GM19193 (cell line): ENCODE results near the gene GCFC2.

Experiments
- POLR2A ChIP-seq: IDR thresholded peaks from 4 replicates; pipeline ENCODE4 v1.6.1; 2011; ENCODE audit not compliant: insufficient read depth, insufficient read length; ENCODE audit errors: extremely low read depth

Gene GCFC2

DNA sequence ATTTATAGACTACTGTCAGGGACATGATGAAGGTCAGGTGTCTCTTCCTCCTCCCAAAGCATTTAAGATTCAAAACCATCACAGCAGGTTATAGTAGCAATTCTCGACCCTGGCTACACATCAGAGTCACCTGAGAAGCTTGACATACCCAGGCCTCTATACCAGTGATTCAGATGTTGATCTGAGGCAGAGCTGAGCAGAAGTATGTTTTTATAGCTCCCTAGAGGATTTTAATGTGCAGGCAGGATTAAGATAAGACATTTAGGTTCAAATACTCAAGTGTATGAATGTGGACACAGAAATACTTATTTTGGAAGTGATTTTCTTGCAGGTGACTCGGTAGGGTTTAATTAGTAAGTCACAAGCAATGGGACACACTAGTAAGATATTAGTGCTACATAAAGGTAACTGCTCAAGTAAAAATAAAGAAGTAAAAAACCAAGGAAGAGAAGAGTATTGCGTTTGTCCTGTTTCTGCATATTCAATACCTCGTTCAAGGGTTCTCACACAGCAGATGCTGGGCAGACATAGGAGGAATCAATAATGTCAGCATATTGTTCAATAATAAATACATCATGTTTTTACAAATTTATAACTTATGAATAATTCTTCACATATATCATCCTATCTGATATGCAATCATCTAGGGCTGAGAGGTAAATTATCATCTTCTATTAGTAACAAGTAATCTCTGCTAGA lies 7.0 kb downstream of the GCFC2 start:
- TF ChIP-seq POLR2A = no peak

DNA sequence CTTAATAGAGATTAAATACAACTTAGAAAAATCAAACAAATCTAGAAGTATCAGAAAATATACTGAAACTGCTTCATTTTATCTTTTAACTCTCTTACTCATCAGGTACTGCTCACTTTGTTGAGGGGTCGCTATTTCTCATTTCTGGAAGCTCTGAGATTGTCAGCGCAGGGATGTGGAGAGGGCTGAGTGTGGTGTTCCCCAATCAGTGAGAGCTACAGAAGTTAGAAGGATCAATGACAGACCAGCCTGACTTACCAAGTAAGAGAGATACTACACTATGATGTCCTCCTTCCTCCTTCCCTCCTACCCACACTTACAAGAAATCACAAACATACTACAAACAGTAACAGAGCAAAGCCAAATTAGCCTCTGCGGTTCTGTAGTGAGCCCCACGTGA lies 8.1 kb downstream of the GCFC2 start:
- TF ChIP-seq POLR2A = no peak

DNA sequence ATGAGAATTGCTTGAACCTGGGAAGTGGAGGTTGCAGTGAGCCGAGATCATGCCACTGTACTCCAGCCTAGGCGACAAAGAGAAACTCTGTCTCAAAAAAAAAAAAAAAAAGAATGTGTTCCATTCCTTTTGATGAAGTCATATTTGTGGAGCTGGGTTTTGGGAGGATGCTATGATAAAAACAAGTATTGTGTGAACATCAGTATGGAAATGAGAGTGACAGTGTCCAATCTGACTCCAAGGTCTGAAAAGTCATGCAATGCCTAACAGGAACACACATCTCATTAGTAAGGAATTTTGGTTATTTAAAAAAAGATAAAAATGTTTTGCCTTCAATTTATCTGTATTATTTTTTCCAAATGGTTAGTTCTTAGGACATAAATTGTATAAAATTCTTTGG lies 11.8 kb downstream of the GCFC2 start:
- TF ChIP-seq POLR2A = no peak

DNA sequence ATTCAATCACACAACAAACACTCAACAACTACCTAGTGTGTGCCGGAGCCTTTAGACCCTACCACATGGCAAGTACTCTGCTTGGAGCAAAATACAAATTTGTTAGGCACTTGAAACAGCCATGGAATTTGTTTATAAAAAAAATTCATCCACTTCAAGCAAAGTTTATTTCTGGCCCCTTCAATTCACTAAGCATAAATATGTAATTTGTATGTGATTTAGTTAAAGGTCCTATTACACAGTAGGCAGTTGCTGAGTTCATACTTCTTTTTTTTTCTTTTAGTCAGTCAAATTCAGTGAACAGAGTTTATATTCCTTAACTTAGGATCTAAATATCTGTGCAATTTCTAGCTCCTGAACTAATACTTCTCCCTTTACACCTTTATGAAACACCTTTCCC lies 22.5 kb downstream of the GCFC2 start:
- TF ChIP-seq POLR2A = no peak

DNA sequence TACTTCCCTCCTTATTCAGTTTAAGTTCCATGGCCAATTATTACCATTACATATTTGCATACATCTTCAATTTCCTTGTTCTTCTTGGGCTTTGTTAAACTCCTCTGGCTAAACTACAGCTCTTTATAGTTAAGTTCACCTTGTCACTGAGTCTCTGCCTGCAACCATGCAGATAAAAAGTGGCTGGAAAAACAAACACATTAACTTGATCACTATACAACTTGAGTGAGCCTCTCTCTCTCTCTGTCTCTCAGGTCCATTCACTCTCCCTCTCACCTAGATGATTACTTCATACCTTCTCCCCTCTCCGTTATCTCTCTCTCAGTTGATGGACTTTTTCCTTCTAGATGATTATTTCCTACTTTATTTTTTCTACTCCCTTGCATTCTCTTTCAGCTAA lies 30.3 kb downstream of the GCFC2 start:
- no peak for TF ChIP-seq POLR2A

DNA sequence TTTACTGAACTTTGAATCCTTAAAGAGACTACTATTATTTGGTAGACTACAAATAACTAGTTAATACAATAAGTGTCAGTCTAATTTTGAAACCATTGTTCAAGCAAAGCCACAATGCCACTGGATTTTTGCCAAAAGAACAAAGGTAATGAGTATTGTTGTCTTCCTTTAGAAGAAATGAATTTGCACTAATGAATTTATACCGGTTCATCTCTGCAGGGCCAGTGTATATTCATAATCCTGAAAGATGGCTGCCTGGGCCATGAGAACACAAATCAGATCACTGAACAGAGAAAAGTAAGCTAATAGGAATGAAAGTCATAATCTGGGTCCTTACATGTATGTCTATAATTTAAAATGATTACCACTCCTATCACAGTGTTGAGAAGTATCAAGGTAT lies 31.2 kb downstream of the GCFC2 start:
- TF ChIP-seq POLR2A = no peak

DNA sequence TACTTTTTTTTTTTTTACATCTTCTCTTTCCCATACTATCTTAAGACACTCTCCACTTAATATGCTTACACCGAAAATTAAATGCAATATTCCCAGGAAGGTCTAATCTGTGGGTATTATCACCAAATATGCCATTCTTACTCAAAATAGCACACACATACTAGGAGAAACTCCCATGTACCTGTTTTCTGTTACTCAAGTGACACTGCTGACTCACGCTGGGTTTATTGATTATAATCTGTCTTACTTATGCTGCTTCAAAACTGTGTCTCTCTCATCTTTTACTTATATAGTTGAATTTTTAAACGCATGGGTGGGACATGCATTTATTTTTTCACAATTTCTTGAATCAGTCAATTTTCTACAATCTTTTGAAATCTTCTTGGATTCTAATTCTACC lies 34.3 kb downstream of the GCFC2 start:
- TF ChIP-seq POLR2A = no peak

DNA sequence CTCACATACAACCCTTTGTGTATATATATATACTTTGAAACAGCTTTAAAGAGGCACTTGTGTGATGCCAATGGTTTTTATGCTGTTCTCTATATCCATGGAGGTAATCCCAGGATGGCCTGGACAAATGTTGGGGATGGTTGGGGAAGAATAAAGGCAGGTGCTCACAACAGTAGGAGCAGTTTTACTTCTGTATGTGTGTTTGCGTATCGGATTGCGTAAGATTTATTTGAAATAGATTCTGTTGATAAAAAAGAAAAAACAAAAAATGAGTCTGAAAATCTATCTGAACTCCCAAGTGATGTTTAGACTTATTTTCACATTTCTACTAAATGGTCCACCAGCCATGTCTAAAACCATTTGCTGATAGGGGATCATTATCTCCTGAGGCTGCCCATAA lies 34.8 kb downstream of the GCFC2 start:
- TF ChIP-seq POLR2A = no peak

DNA sequence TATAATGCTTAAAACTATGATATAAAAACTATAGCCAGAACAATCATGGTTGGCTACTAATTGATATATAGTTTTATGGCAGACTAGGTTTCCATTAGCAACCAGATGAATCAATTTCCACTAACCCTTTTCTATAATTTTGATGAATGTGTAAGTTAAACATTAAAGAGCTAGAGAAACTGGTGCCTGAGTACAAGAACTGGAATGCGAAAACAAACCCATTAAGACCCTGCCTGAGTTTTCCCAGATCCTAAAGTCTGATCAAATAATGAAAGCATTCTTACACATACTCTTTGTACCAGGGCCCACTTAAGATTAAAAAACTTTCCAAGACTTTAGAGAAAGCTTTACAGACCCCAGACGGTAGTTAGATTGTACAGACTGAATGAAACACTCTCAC lies 42.8 kb downstream of the GCFC2 start:
- no peak for TF ChIP-seq POLR2A

DNA sequence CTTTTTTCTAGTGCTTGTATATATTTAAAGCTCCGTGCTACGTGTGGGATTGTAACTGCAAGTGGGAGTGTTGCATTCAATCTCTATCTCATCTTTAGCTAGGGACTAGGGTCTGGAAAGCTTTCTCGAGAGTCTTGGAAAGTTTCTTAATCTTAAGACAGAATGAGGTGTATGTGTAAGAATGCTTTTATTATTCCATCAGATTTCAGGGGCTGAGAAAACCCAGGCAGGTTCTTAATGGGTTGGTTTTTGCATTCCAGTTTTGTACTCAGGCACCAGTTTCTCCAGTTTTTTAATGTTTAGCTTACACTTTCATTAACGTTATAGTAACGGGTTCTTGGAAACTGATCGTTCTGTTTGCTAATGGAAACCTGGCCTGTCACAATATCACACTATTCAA lies 43.8 kb downstream of the GCFC2 start:
- no peak for TF ChIP-seq POLR2A

DNA sequence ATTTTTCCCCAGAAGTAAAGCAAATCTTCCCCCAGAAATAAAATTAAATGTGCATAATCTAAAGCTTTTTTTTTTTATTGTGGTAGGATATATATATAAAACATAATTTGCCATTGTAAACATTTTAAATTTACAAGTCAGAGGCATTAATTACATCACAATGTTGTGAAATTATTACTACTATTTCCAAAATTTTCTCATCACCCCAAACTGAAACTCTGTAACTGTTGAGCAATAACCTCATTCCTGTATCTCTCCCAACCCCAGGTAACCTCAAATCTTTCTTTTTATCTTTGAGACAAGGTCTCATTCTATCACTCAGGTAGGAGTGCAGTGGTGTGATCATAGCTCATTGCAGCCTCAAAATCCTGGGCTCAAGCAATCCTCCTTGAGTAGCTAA lies 52.9 kb downstream of the GCFC2 start:
- no peak for TF ChIP-seq POLR2A

DNA sequence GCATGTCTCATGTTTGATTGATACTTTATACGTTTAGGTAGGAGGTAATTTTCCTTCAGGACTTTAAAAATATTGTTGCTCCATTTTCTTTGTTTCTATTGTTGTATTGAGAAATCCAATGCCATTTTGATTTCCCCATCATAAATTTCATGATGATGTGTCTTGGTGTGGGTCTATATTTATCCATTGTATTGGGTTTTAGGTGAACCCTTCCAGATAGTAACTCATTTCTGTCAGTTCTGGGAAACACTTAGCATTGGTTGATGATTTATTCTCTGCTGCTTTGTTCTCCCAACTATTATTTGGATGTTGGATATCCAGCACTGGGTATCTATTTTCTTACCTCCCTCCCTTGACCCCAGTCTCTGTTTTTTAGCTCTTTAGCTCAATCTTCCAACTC lies 54.2 kb downstream of the GCFC2 start:
- no peak for TF ChIP-seq POLR2A

DNA sequence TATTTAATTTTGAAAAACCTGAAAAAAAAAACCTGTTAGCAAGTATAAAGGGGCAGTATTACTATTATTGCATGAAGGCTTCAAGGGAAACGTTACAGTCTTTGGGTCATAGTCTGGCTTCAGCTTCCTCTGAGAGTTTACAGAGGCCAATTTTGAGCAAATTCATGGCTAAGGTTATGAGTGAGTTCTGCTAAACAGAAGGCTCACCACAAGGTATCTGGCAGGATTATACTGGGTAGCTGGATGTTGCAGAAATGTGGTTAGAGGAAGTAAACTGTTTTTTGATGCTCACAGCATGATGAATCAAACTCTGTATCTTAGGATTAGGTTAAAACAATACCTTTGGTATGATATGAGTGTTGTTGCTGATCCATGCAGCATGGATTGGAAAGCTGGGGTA lies 54.9 kb downstream of the GCFC2 start:
- TF ChIP-seq POLR2A = no peak

DNA sequence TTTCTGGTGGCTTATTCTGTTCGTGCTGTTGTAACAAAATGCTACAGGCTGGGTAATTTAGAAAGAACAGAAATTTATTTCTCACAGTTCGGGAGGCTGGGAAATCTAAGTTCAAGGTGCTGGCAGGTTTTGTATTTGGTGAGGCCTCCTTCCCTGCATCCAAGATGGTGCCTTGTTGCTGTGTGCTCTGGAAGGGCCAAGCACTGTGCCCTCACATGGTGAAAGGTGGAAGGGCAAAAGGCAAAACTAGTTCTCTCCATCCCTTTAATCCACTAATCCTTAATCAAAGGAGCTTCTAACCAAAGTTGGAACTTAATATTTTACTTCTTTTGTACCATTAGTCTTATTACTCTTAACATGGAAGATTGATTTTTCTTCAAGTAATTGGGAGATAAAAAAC lies 56.7 kb downstream of the GCFC2 start:
- no peak for TF ChIP-seq POLR2A

DNA sequence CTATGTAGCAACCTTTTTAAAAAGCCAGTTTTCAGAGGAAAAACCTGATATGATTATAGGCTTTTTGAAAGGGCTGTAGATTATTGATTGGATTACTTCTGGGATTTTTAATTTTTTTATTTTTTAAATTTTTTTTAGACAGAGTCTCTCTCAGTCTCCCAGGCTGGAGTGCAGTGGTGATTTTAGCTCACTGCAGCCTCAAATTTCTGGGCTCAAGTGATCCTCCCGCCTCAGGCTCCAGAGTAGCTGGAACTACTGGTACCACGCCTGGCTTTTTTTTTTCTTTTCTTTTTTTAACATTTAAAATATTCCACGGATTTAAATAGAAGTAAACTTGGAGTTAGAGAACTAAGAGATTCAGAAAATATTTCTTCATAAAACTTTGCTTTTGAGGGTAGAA lies 62.9 kb downstream of the GCFC2 start:
- no peak for TF ChIP-seq POLR2A

DNA sequence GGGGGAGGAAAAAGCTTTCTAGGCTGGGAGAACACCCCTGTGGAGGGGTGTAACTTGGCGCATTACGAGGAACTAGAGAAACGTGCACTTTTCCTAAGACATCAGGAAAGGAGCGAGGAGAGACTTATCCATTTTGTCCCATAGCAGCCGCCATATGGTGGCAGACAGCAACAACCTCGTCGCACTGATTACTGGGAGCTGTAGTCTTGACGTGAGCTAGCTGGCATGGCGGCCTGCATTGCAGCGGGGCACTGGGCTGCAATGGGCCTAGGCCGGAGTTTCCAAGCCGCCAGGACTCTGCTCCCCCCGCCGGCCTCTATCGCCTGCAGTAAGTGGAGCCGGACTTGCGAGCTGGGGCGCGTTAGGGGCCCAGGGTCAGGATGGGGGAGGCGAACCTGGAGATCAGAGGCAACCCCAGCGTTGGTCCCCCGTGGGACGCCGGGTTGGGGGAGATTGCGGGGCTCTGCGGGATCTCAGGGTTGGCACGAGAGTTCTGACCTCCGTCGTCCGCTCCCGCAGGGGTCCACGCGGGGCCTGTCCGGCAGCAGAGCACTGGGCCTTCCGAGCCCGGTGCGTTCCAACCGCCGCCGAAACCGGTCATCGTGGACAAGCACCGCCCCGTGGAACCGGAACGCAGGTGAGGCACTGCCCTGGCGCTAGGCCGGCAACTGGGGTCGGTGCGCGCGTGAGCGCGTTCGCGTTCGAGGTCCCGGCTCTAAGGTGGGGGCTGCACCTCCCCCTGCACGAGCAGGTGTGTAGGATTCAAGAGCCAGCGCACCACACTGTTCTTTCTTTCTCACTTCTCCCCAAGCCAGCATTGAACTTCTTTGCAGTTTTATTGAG lies 63.9 kb downstream of the GCFC2 start, which contains the start of gene MRPL19:
Gene MRPL19, plus strand, starts transcription at position 201 of the 843 bp plus-strand sequence. Its CDS starts 25 bp downstream, at position 226.
- peak; percentile 59 for TF ChIP-seq POLR2A
